PC-3 (cell line): ENCODE results near the gene UMODL1. TPM values are rescaled to one million over a fixed set of nuclear protein-coding genes. Genes with fewer than 3 reads are reported as not detected.

ENCODE experiments used
- ATAC-seq: fragments of 200-7000 bp; cut with Tn5 transposase; 2 replicates; pipeline ENCODE4 v1.9.1; 2020; ENCODE audit warnings: mild to moderate bottlenecking, moderate library complexity
- BruUV-seq: library from RNA; stranded (reverse); fragments of 400-500 nt; replicated peaks from 2 replicates; lab custom pipeline; 2021; lab: Mats Ljungman, UMichigan
- CTCF ChIA-PET: fragments of 300-600 bp; sonication (Branson Sonifier 250); formaldehyde crosslinking; loops from one replicate; lab custom pipeline; 2022; ENCODE audit warnings: antibody characterized with exemption; lab: Charles Lee
- POLR2A ChIA-PET: fragments of 300-600 bp; sonication (Branson Sonifier 250); formaldehyde crosslinking; loops from one replicate; lab custom pipeline; 2022; ENCODE audit warnings: antibody characterized with exemption; ENCODE audit not compliant: unreplicated experiment; lab: Charles Lee
- DNase-seq: peaks from one replicate; pipeline ENCODE4 v3.0.0-alpha.2; 2015
- H2AFZ ChIP-seq: fragments of 300-600 bp; sonication (generic); 2 replicates; pipeline ENCODE4 v1.6.0; 2016; ENCODE audit warnings: antibody characterized with exemption, low read length
- H3F3A ChIP-seq: fragments of 300-600 bp; sonication (generic); one replicate; pipeline ENCODE4 v1.6.0; 2017; ENCODE audit warnings: antibody characterized with exemption, low read length, control low read depth, mild to moderate bottlenecking; ENCODE audit not compliant: unreplicated experiment
- H3K27ac ChIP-seq: fragments of 300-600 bp; sonication (generic); 2 replicates; pipeline ENCODE4 v1.5.1; 2016; ENCODE audit warnings: mild to moderate bottlenecking, low read length
- H3K27me3 ChIP-seq: fragments of 300-600 bp; sonication (generic); 2 replicates; pipeline ENCODE4 v1.6.1; 2016; ENCODE audit warnings: low read length, mixed read lengths
- H3K36me3 ChIP-seq: fragments of 300-600 bp; sonication (generic); 2 replicates; pipeline ENCODE4 v1.6.1; 2016; ENCODE audit warnings: low read depth, mixed run types, low read length, mixed read lengths
- H3K4me1 ChIP-seq: fragments of 300-600 bp; sonication (generic); 2 replicates; pipeline ENCODE4 v1.5.1; 2016; ENCODE audit warnings: low read length; ENCODE audit not compliant: insufficient read depth
- H3K4me2 ChIP-seq: fragments of 300-600 bp; sonication (generic); 2 replicates; pipeline ENCODE4 v1.6.0; 2016; ENCODE audit warnings: low read length
- H3K4me3 ChIP-seq: fragments of 300-600 bp; sonication (generic); 2 replicates; pipeline ENCODE4 v1.5.1; 2016; ENCODE audit warnings: mild to moderate bottlenecking, low read length, mixed read lengths
- H3K79me2 ChIP-seq: fragments of 300-600 bp; sonication (generic); 2 replicates; pipeline ENCODE4 v1.6.1; 2017; ENCODE audit warnings: low read length, mixed read lengths
- H3K9ac ChIP-seq: fragments of 300-600 bp; sonication (generic); 2 replicates; pipeline ENCODE4 v1.6.0; 2016; ENCODE audit warnings: mild to moderate bottlenecking, low read length
- H3K9me2 ChIP-seq: fragments of 300-600 bp; sonication (generic); replicated peaks from 2 replicates; pipeline ENCODE4 v1.6.1; 2016; ENCODE audit warnings: mixed run types, low read length, mixed read lengths
- H3K9me3 ChIP-seq: fragments of 300-600 bp; sonication (generic); 2 replicates; pipeline ENCODE4 v1.6.1; 2016; ENCODE audit warnings: low read length, mixed read lengths
- H4K20me1 ChIP-seq: fragments of 300-600 bp; sonication (generic); 2 replicates; pipeline ENCODE4 v1.6.1; 2016; ENCODE audit warnings: low read length, mixed read lengths
- CTCF ChIP-seq: fragments of 300-600 bp; sonication (generic); conservative IDR thresholded peaks from 2 replicates; pipeline ENCODE4 v1.5.1; 2017; ENCODE audit warnings: antibody characterized with exemption, low read depth, mild to moderate bottlenecking, low read length
- EZH2 ChIP-seq: fragments of 300-600 bp; sonication (generic); IDR thresholded peaks from one replicate; pipeline ENCODE4 v1.6.1; 2017; ENCODE audit warnings: antibody characterized with exemption, mild to moderate bottlenecking, low read length; ENCODE audit not compliant: unreplicated experiment
- EZH2phosphoT487 ChIP-seq: fragments of 300-600 bp; sonication (generic); IDR thresholded peaks from 2 replicates; pipeline ENCODE4 v1.6.1; 2018; ENCODE audit warnings: mild to moderate bottlenecking, antibody characterized with exemption, low read length, borderline replicate concordance
- intact Hi-C: fragments of 100-400 bp; cut with micrococcal nuclease; formaldehyde crosslinking; loops from 2 replicates; pipeline ENCODE4 v1.9.0; 2023
- total RNA-seq: library from RNA; depleted of rRNA; stranded (reverse); fragments of >200 nt; gene quantifications from 2 replicates; pipeline ENCODE4 v1.2.3, GENCODE V29; 2014

Gene UMODL1
- total RNA-seq, 1 experiment from 2014 or later = not detected

- H3F3A ChIP-seq = no peaks in the 10 kb centered on the region
- ChIA-PET POLR2A (no interaction called here), CTCF (no interaction called here)
- no TSS peak for BruUV-seq
- no peak overlapping the region for H3K4me2 ChIP-seq
- no peaks in the 10 kb centered on the region for H4K20me1 ChIP-seq
- TF ChIP-seq EZH2phosphoT487 (no peak), CTCF (no peak), EZH2 (no peak)
- intact Hi-C loops = no loop called here
- H2AFZ ChIP-seq = no peak overlapping the region
- H3K4me3 ChIP-seq = no peak overlapping the region
- H3K79me2 ChIP-seq = no peaks in the 10 kb centered on the region
- H3K9ac ChIP-seq = no peak overlapping the region
- H3K36me3 ChIP-seq = no peaks in the 10 kb centered on the region
- H3K9me2 ChIP-seq = no peaks in the 10 kb centered on the region
- H3K9me3 ChIP-seq = no peaks in the 10 kb centered on the region
- no peaks in the 10 kb centered on the region for H3K27me3 ChIP-seq
- H3K4me1 ChIP-seq = no peaks in the 10 kb centered on the region
- DNase-seq (no peak), ATAC-seq (no peak)
- no peak overlapping the region for H3K27ac ChIP-seq
Measured at GRCh38 chr21:42031241-42031640, 39.9 kb upstream of the UMODL1 start.

DNA sequence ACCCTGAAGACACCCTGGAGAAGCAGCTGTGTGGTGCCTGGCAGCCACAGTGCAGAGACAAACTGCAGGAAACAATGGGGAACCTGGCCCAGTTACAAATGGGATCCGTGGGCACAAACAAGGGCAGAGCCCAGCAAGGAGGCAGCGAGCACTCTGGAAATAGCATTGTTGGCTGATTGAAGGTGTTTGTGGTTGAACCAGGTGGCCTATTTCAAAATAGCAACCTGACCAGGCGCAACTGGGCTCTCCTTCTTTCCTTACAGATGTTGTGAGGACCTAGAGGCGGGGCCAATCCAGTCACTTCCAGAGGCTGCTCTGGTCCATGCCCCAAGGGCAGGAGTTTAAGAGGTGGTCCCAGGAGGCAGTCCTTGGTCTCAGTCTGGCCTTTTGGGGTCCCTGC is 39.3 kb upstream of the UMODL1 start:
- H3K9me2 ChIP-seq = no peaks in the 10 kb centered on the region
- ChIA-PET CTCF (no interaction called here), POLR2A (no interaction called here)
- H3K27me3 ChIP-seq = no peaks in the 10 kb centered on the region
- H3K9me3 ChIP-seq = no peaks in the 10 kb centered on the region
- H3K9ac ChIP-seq = no peak overlapping the region
- DNase-seq = no peak
- H3K36me3 ChIP-seq = no peaks in the 10 kb centered on the region
- intact Hi-C loops = no loop called here
- no TSS peak for BruUV-seq
- H4K20me1 ChIP-seq = no peaks in the 10 kb centered on the region
- H3K27ac ChIP-seq = no peak overlapping the region
- no peaks in the 10 kb centered on the region for H3K4me1 ChIP-seq
- TF ChIP-seq EZH2 = no peak
- TF ChIP-seq EZH2phosphoT487 = no peak
- TF ChIP-seq CTCF = no peak
- H2AFZ ChIP-seq = no peak overlapping the region
- H3K79me2 ChIP-seq = no peaks in the 10 kb centered on the region
- no peak overlapping the region for H3K4me2 ChIP-seq
- no peaks in the 10 kb centered on the region for H3F3A ChIP-seq
- ATAC-seq = no peak
- no peak overlapping the region for H3K4me3 ChIP-seq

DNA sequence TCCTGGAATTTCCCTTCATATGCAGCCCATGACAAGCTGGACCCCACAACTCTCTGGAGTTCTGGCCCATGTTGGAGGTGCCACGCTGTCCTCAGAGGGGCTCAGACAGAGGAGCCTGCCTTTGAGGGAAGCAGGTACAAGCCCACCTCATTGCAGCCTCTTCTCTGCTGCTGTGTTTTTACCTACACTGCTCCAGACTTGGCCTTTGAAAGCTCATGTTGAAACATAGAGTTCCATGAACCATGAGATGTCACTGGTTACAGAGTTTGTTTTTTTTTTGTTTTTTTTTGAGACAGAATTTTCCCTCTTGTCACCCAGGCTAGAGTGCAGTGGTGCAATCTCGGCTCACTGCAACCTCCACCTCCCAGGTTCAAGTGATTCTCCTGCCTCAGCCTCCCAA is 38.9 kb upstream of the UMODL1 start:
- no peak for ATAC-seq
- CTCF ChIA-PET = no interaction called here
- intact Hi-C loops = no loop called here

More for the DNA sequence above, 38.9 kb upstream of the UMODL1 start:
- Histone ChIP-seq H3K9ac (no peak overlapping the region), H3F3A (no peaks in the 10 kb centered on the region), H3K27me3 (no peaks in the 10 kb centered on the region), H3K4me2 (no peak overlapping the region), H3K4me1 (no peaks in the 10 kb centered on the region), H3K4me3 (no peak overlapping the region), H4K20me1 (no peaks in the 10 kb centered on the region), H3K9me2 (no peaks in the 10 kb centered on the region), H3K27ac (no peak overlapping the region), H3K36me3 (no peaks in the 10 kb centered on the region), H2AFZ (no peak overlapping the region), H3K9me3 (no peaks in the 10 kb centered on the region), H3K79me2 (no peaks in the 10 kb centered on the region)
- BruUV-seq = no TSS peak
- no peak for DNase-seq
- POLR2A ChIA-PET = no interaction called here
- TF ChIP-seq CTCF = no peak
- TF ChIP-seq EZH2phosphoT487 = no peak
- no peak for TF ChIP-seq EZH2
